Measurements from ENCODE around the gene DLG1.

Gene DLG1

GRCh38 chr3:197025736-197026480 is 272.5 kb downstream of the DLG1 start:
- no peak for DNase-seq

GRCh38 chr3:197024881-197025735 is 273.3 kb downstream of the DLG1 start:
- DNase-seq: no peak

- no peak for DNase-seq
These were observed 274.3 kb downstream of the DLG1 start for GRCh38 chr3:197023998-197024651.

- DNase-seq: no peak
These were observed 275.0 kb downstream of the DLG1 start for GRCh38 chr3:197023241-197023997.

GRCh38 chr3:197022405-197023231 is 275.8 kb downstream of the DLG1 start:
- DNase-seq: no peak

- DNase-seq: no peak
These were observed 276.5 kb downstream of the DLG1 start for GRCh38 chr3:197021729-197022404.

GRCh38 chr3:197021231-197021630 is 277.2 kb downstream of the DLG1 start:
- no peak for DNase-seq

- DNase-seq: no peak
These were observed 278.9 kb downstream of the DLG1 start for GRCh38 chr3:197019535-197019934.

GRCh38 chr3:197019021-197019420 is 279.4 kb downstream of the DLG1 start:
- DNase-seq: no peak

GRCh38 chr3:197017003-197017402 is 281.4 kb downstream of the DLG1 start:
- DNase-seq: no peak

- no peak for DNase-seq
These were observed 282.3 kb downstream of the DLG1 start for GRCh38 chr3:197015790-197016736.

- DNase-seq: no peak
These were observed 283.4 kb downstream of the DLG1 start for GRCh38 chr3:197014942-197015575.

- DNase-seq: no peak
These were observed 284.4 kb downstream of the DLG1 start for GRCh38 chr3:197014024-197014423.

- DNase-seq: no peak
These were observed 285.9 kb downstream of the DLG1 start for GRCh38 chr3:197012540-197012883.

GRCh38 chr3:197011780-197012539 is 286.5 kb downstream of the DLG1 start:
- DNase-seq: no peak

- no peak for DNase-seq
These were observed 287.7 kb downstream of the DLG1 start for GRCh38 chr3:197010556-197011351.

GRCh38 chr3:197009532-197010019 is 288.8 kb downstream of the DLG1 start:
- DNase-seq: no peak

Measured in activated gamma-delta T cell treated with Interleukin-2 at 50 U/mL for 16 hours (primary cell).